A549 (cell line): ENCODE results near the gene HSDL2.

Experiments
- CEBPB ChIP-seq, 2 experiments: fragments of >200 bp in 1 of 2; sonication (Bioruptor Twin) in 1 of 2; formaldehyde crosslinking in 1 of 2; IDR thresholded peaks; 2 replicates each; pipeline ENCODE4 v1.6.1; 2012 to 2016
- JUNB ChIP-seq: fragments of >200 bp; sonication (Bioruptor Twin); formaldehyde crosslinking; IDR thresholded peaks from 2 replicates; pipeline ENCODE4 v1.6.1; 2016
- NFE2L2 ChIP-seq: fragments of 150-350 bp; conservative IDR thresholded peaks from 2 replicates; pipeline ENCODE4 v1.6.1; 2014; ENCODE audit warnings: low read length
- NPAS2 ChIP-seq: fragments of 250-450 bp; sonication (Bioruptor Pico); IDR thresholded peaks from 2 replicates; pipeline ENCODE4 v1.8.0; 2022; ENCODE audit warnings: mild to moderate bottlenecking, moderate library complexity, borderline replicate concordance
- POLR2A ChIP-seq: IDR thresholded peaks from 2 replicates; pipeline ENCODE4 v1.6.1; 2012; ENCODE audit warnings: mild to moderate bottlenecking, low read length
- RCOR1 ChIP-seq: fragments of 150-350 bp; IDR thresholded peaks from 2 replicates; pipeline ENCODE4 v1.6.1; 2014; ENCODE audit warnings: antibody characterized with exemption, low read length, low read depth
- RFX5 ChIP-seq: fragments of 450-650 bp; IDR thresholded peaks from 2 replicates; pipeline ENCODE4 v1.7.1; 2014; ENCODE audit warnings: antibody characterized with exemption, mild to moderate bottlenecking, moderate library complexity
- RNF2 ChIP-seq: fragments of 200-600 bp; sonication (generic); IDR thresholded peaks from 2 replicates; pipeline ENCODE4 v1.6.1; 2016; ENCODE audit warnings: low read depth, mild to moderate bottlenecking, antibody characterized with exemption, moderate library complexity, borderline replicate concordance
- USF2 ChIP-seq: fragments of 450-650 bp; IDR thresholded peaks from 2 replicates; pipeline ENCODE4 v1.6.1; 2014; ENCODE audit warnings: antibody characterized with exemption
- ZFP36 ChIP-seq: fragments of 450-650 bp; IDR thresholded peaks from 2 replicates; pipeline ENCODE4 v1.6.1; 2014; ENCODE audit warnings: borderline replicate concordance; ENCODE audit not compliant: partially characterized antibody
- TF ChIP-seq, protein P1 (sequence below): fragments of >200 bp; sonication (Bioruptor Twin); formaldehyde crosslinking; IDR thresholded peaks from 3 replicates; pipeline ENCODE4 v1.6.1; 2016
- TF ChIP-seq, protein P2 (sequence below): fragments of 200-600 bp; sonication (generic); IDR thresholded peaks from 2 replicates; pipeline ENCODE4 v1.6.1; 2016; ENCODE audit warnings: antibody characterized with exemption, mild to moderate bottlenecking, moderate library complexity
- TF ChIP-seq, protein P3 (sequence below): fragments of >200 bp; sonication (Bioruptor Twin); formaldehyde crosslinking; IDR thresholded peaks from 3 replicates; pipeline ENCODE4 v1.5.1; 2016
- TF ChIP-seq, protein P4 (sequence below): fragments of 250-450 bp; sonication (Bioruptor Pico); IDR thresholded peaks from 2 replicates; pipeline ENCODE4 v1.5.0; 2021; ENCODE audit warnings: mild to moderate bottlenecking, moderate library complexity, borderline replicate concordance

GRCh38 chr9:112446526-112446925 is 66.6 kb downstream of the HSDL2 start:
- TF ChIP-seq, protein P1, sequence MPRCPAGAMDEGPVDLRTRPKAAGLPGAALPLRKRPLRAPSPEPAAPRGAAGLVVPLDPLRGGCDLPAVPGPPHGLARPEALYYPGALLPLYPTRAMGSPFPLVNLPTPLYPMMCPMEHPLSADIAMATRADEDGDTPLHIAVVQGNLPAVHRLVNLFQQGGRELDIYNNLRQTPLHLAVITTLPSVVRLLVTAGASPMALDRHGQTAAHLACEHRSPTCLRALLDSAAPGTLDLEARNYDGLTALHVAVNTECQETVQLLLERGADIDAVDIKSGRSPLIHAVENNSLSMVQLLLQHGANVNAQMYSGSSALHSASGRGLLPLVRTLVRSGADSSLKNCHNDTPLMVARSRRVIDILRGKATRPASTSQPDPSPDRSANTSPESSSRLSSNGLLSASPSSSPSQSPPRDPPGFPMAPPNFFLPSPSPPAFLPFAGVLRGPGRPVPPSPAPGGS, result no peak
- TF ChIP-seq, protein P2, sequence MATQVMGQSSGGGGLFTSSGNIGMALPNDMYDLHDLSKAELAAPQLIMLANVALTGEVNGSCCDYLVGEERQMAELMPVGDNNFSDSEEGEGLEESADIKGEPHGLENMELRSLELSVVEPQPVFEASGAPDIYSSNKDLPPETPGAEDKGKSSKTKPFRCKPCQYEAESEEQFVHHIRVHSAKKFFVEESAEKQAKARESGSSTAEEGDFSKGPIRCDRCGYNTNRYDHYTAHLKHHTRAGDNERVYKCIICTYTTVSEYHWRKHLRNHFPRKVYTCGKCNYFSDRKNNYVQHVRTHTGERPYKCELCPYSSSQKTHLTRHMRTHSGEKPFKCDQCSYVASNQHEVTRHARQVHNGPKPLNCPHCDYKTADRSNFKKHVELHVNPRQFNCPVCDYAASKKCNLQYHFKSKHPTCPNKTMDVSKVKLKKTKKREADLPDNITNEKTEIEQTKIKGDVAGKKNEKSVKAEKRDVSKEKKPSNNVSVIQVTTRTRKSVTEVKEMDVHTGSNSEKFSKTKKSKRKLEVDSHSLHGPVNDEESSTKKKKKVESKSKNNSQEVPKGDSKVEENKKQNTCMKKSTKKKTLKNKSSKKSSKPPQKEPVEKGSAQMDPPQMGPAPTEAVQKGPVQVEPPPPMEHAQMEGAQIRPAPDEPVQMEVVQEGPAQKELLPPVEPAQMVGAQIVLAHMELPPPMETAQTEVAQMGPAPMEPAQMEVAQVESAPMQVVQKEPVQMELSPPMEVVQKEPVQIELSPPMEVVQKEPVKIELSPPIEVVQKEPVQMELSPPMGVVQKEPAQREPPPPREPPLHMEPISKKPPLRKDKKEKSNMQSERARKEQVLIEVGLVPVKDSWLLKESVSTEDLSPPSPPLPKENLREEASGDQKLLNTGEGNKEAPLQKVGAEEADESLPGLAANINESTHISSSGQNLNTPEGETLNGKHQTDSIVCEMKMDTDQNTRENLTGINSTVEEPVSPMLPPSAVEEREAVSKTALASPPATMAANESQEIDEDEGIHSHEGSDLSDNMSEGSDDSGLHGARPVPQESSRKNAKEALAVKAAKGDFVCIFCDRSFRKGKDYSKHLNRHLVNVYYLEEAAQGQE, result no peak
- TF ChIP-seq POLR2A (no peak), RCOR1 (no peak), CEBPB (IDR thresholded peaks at IDR 0.05) (no peak), USF2 (no peak), ZFP36 (no peak), NPAS2 (CRISPR knock-in tag) (no peak), NFE2L2 (no peak), RNF2 (no peak), RFX5 (no peak), JUNB (no peak)
- TF ChIP-seq, protein P3, sequence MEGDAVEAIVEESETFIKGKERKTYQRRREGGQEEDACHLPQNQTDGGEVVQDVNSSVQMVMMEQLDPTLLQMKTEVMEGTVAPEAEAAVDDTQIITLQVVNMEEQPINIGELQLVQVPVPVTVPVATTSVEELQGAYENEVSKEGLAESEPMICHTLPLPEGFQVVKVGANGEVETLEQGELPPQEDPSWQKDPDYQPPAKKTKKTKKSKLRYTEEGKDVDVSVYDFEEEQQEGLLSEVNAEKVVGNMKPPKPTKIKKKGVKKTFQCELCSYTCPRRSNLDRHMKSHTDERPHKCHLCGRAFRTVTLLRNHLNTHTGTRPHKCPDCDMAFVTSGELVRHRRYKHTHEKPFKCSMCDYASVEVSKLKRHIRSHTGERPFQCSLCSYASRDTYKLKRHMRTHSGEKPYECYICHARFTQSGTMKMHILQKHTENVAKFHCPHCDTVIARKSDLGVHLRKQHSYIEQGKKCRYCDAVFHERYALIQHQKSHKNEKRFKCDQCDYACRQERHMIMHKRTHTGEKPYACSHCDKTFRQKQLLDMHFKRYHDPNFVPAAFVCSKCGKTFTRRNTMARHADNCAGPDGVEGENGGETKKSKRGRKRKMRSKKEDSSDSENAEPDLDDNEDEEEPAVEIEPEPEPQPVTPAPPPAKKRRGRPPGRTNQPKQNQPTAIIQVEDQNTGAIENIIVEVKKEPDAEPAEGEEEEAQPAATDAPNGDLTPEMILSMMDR, result no peak
- TF ChIP-seq, protein P4, sequence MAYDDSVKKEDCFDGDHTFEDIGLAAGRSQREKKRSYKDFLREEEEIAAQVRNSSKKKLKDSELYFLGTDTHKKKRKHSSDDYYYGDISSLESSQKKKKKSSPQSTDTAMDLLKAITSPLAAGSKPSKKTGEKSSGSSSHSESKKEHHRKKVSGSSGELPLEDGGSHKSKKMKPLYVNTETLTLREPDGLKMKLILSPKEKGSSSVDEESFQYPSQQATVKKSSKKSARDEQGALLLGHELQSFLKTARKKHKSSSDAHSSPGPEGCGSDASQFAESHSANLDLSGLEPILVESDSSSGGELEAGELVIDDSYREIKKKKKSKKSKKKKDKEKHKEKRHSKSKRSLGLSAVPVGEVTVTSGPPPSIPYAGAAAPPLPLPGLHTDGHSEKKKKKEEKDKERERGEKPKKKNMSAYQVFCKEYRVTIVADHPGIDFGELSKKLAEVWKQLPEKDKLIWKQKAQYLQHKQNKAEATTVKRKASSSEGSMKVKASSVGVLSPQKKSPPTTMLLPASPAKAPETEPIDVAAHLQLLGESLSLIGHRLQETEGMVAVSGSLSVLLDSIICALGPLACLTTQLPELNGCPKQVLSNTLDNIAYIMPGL (CRISPR knock-in tag), result no peak
